GM12878 (cell line): ENCODE measurements around the gene DNAAF2. TPM values are rescaled to one million over a fixed set of nuclear protein-coding genes. Genes with fewer than 3 reads are reported as not detected.

Experiments
- CHD2 ChIP-seq: IDR thresholded peaks from 2 replicates; pipeline ENCODE4 v1.6.1; 2011; ENCODE audit warnings: low read depth, low read length, improper control_type of control experiment, borderline replicate concordance
- CREB1 ChIP-seq: IDR thresholded peaks from 2 replicates; pipeline ENCODE4 v1.6.1; 2012; ENCODE audit warnings: low read depth, mild to moderate bottlenecking, inconsistent platforms
- EZH2 ChIP-seq: IDR thresholded peaks from 2 replicates; pipeline ENCODE4 v1.6.1; 2012; ENCODE audit warnings: low read depth, mild to moderate bottlenecking, control low read depth, inconsistent platforms, low read length, borderline replicate concordance; ENCODE audit not compliant: control insufficient read depth
- RELA ChIP-seq: fragments of 450-650 bp; IDR thresholded peaks from 2 replicates; pipeline ENCODE4 v1.8.0; 2014; ENCODE audit warnings: borderline replicate concordance; ENCODE audit not compliant: partially characterized antibody
- RUNX3 ChIP-seq: IDR thresholded peaks from 2 replicates; pipeline ENCODE4 v1.6.1; 2012; ENCODE audit warnings: low read length, inconsistent platforms
- SMAD5 ChIP-seq: IDR thresholded peaks from 2 replicates; pipeline ENCODE4 v1.6.1; 2016; ENCODE audit warnings: antibody characterized with exemption, low read depth
- SUZ12 ChIP-seq: fragments of 200-600 bp; sonication (generic); IDR thresholded peaks from one replicate; pipeline ENCODE4 v1.6.1; 2018; ENCODE audit warnings: antibody characterized with exemption, mild to moderate bottlenecking; ENCODE audit not compliant: unreplicated experiment
- YBX1 ChIP-seq: fragments of 450-650 bp; IDR thresholded peaks from 2 replicates; pipeline ENCODE4 v1.6.1; 2016; ENCODE audit warnings: antibody characterized with exemption
- ZNF24 ChIP-seq: fragments of 450-650 bp; IDR thresholded peaks from 2 replicates; pipeline ENCODE4 v1.6.1; 2017; ENCODE audit warnings: antibody characterized with exemption, mild to moderate bottlenecking
- polyA plus RNA-seq, 11 experiments: library from polyadenylated mRNA; depleted of rRNA in 4 of 11; unstranded in 6 of 11; stranded (reverse) in 5 of 11; fragments of >200 nt; fragmentation: Nextera tagmentation in 4 of 11; fragmentation: Illumina TruSeq in 1 of 11; extraction: Ambion mirVana in 4 of 11; extraction: Trizol in 1 of 11; gene quantifications; 1 replicate in 1 of 11; 2 replicates in 10 of 11; pipeline versions ENCODE4 v1.2.1 to v1.2.3, GENCODE V29; 2011 to 2016; ENCODE audit warnings: inconsistent platforms in 2 of 11, missing spikeins in 2 of 11, low read depth in 1 of 11
- total RNA-seq, 4 experiments: library from RNA; depleted of rRNA in 3 of 4; stranded (reverse); fragments of >200 nt in 3 of 4; fragmentation: Illumina TruSeq in 1 of 4; extraction: Trizol in 1 of 4; gene quantifications; 2 replicates each; pipeline versions ENCODE4 v1.2.1 to v1.2.3, GENCODE V29; 2013 to 2021
- TF ChIP-seq, protein P1 (sequence below): fragments of 450-650 bp; formaldehyde crosslinking; IDR thresholded peaks from 2 replicates; pipeline ENCODE4 v1.4.0; 2020; ENCODE audit warnings: mild to moderate bottlenecking, moderate library complexity
- TF ChIP-seq, protein P2 (sequence below): IDR thresholded peaks from 2 replicates; pipeline ENCODE4 v1.6.1; 2012; ENCODE audit warnings: improper control_type of control experiment, low read depth, low read length; ENCODE audit not compliant: insufficient replicate concordance
- TF ChIP-seq, protein P3 (sequence below): IDR thresholded peaks from 2 replicates; pipeline ENCODE4 v1.6.1; 2012; ENCODE audit warnings: mild to moderate bottlenecking, low read depth, low read length
- TF ChIP-seq, protein P4 (sequence below): fragments of 150-350 bp; IDR thresholded peaks from 2 replicates; pipeline ENCODE4 v1.6.1; 2016; ENCODE audit warnings: low read depth, low read length

DNAAF2 gene
- total and polyA plus RNA-seq, 10 of the 15 experiments (the other 5 are each of a cell fraction or from before 2014, with no cell fraction given), result 5.7 to 24.7 (median 10.8) TPM

DNA sequence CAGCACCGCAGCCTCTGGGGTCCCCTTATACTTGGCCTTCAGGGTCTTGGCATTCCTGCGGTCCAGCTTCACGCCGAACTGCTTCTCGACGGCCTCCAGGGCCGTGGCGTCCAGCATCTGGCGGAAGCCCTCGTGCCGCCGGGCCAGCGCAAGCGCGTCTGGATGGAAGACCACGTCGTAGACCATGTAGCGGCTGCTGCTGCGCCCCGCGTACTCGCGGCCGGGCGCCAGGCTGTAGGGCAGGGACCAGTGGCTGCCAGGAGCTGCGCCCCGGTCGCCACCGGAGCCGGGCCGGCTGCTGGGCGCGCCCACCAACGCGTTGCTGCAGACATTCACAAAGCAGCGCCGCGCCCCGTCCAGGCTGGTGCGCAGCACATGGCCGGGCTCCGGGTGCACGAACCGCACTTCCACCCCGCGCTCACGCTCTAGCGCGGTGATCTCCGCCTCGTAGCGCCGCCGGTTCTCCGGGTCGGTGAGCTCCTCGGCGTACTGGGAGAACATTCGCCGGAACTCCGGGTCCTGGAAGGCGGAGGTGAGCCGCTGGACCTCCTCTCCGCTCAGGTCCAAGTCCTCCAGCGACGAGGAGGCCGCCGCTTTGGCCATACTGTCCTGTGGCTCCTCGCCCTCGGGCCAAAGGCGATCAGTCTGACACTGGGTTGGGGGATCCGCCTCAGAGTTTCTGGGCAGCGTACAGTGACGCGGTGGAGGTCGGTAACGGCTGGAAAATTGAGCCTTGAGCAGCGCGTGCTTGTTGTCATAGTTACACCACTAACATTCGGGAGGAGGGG lies at the start of gene DNAAF2 (continued):
- TF ChIP-seq, protein P1, sequence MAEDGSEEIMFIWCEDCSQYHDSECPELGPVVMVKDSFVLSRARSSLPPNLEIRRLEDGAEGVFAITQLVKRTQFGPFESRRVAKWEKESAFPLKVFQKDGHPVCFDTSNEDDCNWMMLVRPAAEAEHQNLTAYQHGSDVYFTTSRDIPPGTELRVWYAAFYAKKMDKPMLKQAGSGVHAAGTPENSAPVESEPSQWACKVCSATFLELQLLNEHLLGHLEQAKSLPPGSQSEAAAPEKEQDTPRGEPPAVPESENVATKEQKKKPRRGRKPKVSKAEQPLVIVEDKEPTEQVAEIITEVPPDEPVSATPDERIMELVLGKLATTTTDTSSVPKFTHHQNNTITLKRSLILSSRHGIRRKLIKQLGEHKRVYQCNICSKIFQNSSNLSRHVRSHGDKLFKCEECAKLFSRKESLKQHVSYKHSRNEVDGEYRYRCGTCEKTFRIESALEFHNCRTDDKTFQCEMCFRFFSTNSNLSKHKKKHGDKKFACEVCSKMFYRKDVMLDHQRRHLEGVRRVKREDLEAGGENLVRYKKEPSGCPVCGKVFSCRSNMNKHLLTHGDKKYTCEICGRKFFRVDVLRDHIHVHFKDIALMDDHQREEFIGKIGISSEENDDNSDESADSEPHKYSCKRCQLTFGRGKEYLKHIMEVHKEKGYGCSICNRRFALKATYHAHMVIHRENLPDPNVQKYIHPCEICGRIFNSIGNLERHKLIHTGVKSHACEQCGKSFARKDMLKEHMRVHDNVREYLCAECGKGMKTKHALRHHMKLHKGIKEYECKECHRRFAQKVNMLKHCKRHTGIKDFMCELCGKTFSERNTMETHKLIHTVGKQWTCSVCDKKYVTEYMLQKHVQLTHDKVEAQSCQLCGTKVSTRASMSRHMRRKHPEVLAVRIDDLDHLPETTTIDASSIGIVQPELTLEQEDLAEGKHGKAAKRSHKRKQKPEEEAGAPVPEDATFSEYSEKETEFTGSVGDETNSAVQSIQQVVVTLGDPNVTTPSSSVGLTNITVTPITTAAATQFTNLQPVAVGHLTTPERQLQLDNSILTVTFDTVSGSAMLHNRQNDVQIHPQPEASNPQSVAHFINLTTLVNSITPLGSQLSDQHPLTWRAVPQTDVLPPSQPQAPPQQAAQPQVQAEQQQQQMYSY (CRISPR knock-in tag), result no peak
- no peak for TF ChIP-seq RELA
- no peak for TF ChIP-seq RUNX3
- TF ChIP-seq CREB1, result no peak
- no peak for TF ChIP-seq ZNF24
- no peak for TF ChIP-seq SUZ12
- TF ChIP-seq, protein P2, sequence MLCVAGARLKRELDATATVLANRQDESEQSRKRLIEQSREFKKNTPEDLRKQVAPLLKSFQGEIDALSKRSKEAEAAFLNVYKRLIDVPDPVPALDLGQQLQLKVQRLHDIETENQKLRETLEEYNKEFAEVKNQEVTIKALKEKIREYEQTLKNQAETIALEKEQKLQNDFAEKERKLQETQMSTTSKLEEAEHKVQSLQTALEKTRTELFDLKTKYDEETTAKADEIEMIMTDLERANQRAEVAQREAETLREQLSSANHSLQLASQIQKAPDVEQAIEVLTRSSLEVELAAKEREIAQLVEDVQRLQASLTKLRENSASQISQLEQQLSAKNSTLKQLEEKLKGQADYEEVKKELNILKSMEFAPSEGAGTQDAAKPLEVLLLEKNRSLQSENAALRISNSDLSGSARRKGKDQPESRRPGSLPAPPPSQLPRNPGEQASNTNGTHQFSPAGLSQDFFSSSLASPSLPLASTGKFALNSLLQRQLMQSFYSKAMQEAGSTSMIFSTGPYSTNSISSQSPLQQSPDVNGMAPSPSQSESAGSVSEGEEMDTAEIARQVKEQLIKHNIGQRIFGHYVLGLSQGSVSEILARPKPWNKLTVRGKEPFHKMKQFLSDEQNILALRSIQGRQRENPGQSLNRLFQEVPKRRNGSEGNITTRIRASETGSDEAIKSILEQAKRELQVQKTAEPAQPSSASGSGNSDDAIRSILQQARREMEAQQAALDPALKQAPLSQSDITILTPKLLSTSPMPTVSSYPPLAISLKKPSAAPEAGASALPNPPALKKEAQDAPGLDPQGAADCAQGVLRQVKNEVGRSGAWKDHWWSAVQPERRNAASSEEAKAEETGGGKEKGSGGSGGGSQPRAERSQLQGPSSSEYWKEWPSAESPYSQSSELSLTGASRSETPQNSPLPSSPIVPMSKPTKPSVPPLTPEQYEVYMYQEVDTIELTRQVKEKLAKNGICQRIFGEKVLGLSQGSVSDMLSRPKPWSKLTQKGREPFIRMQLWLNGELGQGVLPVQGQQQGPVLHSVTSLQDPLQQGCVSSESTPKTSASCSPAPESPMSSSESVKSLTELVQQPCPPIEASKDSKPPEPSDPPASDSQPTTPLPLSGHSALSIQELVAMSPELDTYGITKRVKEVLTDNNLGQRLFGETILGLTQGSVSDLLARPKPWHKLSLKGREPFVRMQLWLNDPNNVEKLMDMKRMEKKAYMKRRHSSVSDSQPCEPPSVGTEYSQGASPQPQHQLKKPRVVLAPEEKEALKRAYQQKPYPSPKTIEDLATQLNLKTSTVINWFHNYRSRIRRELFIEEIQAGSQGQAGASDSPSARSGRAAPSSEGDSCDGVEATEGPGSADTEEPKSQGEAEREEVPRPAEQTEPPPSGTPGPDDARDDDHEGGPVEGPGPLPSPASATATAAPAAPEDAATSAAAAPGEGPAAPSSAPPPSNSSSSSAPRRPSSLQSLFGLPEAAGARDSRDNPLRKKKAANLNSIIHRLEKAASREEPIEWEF, result no peak
- no peak for TF ChIP-seq YBX1
- no peak for TF ChIP-seq CHD2
- TF ChIP-seq, protein P3, sequence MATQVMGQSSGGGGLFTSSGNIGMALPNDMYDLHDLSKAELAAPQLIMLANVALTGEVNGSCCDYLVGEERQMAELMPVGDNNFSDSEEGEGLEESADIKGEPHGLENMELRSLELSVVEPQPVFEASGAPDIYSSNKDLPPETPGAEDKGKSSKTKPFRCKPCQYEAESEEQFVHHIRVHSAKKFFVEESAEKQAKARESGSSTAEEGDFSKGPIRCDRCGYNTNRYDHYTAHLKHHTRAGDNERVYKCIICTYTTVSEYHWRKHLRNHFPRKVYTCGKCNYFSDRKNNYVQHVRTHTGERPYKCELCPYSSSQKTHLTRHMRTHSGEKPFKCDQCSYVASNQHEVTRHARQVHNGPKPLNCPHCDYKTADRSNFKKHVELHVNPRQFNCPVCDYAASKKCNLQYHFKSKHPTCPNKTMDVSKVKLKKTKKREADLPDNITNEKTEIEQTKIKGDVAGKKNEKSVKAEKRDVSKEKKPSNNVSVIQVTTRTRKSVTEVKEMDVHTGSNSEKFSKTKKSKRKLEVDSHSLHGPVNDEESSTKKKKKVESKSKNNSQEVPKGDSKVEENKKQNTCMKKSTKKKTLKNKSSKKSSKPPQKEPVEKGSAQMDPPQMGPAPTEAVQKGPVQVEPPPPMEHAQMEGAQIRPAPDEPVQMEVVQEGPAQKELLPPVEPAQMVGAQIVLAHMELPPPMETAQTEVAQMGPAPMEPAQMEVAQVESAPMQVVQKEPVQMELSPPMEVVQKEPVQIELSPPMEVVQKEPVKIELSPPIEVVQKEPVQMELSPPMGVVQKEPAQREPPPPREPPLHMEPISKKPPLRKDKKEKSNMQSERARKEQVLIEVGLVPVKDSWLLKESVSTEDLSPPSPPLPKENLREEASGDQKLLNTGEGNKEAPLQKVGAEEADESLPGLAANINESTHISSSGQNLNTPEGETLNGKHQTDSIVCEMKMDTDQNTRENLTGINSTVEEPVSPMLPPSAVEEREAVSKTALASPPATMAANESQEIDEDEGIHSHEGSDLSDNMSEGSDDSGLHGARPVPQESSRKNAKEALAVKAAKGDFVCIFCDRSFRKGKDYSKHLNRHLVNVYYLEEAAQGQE, result no peak
- TF ChIP-seq EZH2, result no peak
- TF ChIP-seq SMAD5, result no peak
- TF ChIP-seq, protein P4, sequence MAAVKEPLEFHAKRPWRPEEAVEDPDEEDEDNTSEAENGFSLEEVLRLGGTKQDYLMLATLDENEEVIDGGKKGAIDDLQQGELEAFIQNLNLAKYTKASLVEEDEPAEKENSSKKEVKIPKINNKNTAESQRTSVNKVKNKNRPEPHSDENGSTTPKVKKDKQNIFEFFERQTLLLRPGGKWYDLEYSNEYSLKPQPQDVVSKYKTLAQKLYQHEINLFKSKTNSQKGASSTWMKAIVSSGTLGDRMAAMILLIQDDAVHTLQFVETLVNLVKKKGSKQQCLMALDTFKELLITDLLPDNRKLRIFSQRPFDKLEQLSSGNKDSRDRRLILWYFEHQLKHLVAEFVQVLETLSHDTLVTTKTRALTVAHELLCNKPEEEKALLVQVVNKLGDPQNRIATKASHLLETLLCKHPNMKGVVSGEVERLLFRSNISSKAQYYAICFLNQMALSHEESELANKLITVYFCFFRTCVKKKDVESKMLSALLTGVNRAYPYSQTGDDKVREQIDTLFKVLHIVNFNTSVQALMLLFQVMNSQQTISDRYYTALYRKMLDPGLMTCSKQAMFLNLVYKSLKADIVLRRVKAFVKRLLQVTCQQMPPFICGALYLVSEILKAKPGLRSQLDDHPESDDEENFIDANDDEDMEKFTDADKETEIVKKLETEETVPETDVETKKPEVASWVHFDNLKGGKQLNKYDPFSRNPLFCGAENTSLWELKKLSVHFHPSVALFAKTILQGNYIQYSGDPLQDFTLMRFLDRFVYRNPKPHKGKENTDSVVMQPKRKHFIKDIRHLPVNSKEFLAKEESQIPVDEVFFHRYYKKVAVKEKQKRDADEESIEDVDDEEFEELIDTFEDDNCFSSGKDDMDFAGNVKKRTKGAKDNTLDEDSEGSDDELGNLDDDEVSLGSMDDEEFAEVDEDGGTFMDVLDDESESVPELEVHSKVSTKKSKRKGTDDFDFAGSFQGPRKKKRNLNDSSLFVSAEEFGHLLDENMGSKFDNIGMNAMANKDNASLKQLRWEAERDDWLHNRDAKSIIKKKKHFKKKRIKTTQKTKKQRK, result no peak
